HG02943 (cell line): Measurements from ENCODE around the gene RAMACL.

Experiments used
- ATAC-seq: cut with Tn5 transposase; IDR thresholded peaks from one replicate; pipeline ENCODE4 v1.9.1; 2021; ENCODE audit warnings: mild to moderate bottlenecking, low read depth, moderate library complexity; ENCODE audit not compliant: unreplicated experiment

The RAMACL gene

GRCh38 chr6:166618866-166619761 is 32.6 kb upstream of the RAMACL start:
- no peak for ATAC-seq

GRCh38 chr6:166618251-166618650 is 31.8 kb upstream of the RAMACL start:
- ATAC-seq, result no peak

- no peak for ATAC-seq
Measured at GRCh38 chr6:166617359-166617758, 30.9 kb upstream of the RAMACL start.

GRCh38 chr6:166616261-166617238 is 30.1 kb upstream of the RAMACL start:
- no peak for ATAC-seq

GRCh38 chr6:166615059-166615770 is 28.7 kb upstream of the RAMACL start:
- no peak for ATAC-seq

GRCh38 chr6:166614589-166614988 is 28.1 kb upstream of the RAMACL start:
- no peak for ATAC-seq

- no peak for ATAC-seq
Measured at GRCh38 chr6:166614171-166614583, 27.7 kb upstream of the RAMACL start.

GRCh38 chr6:166613027-166613426 is 26.5 kb upstream of the RAMACL start:
- ATAC-seq, result no peak

- no peak for ATAC-seq
Measured at GRCh38 chr6:166612471-166612881, 26.0 kb upstream of the RAMACL start.

GRCh38 chr6:166611631-166612030 is 25.2 kb upstream of the RAMACL start:
- ATAC-seq, result no peak

- ATAC-seq, result no peak
Measured at GRCh38 chr6:166610069-166610468, 23.6 kb upstream of the RAMACL start.

- no peak for ATAC-seq
Measured at GRCh38 chr6:166608774-166609173, 22.3 kb upstream of the RAMACL start.

- ATAC-seq, result no peak
Measured at GRCh38 chr6:166605752-166606151, 19.3 kb upstream of the RAMACL start.

GRCh38 chr6:166604911-166605310 is 18.4 kb upstream of the RAMACL start:
- no peak for ATAC-seq

GRCh38 chr6:166604328-166604727 is 17.9 kb upstream of the RAMACL start:
- no peak for ATAC-seq

- no peak for ATAC-seq
Measured at GRCh38 chr6:166603043-166603690, 16.7 kb upstream of the RAMACL start.

GRCh38 chr6:166601956-166602355 is 15.5 kb upstream of the RAMACL start:
- ATAC-seq, result no peak

- ATAC-seq, result no peak
Measured at GRCh38 chr6:166600931-166601330, 14.5 kb upstream of the RAMACL start.

GRCh38 chr6:166599205-166599604 is 12.7 kb upstream of the RAMACL start:
- no peak for ATAC-seq
